KMS-11 (cell line): Measurements from ENCODE around the gene MUL1.

ENCODE experiments used
- H2AFZ ChIP-seq: fragments of 200-600 bp; sonication (generic); 2 replicates; pipeline ENCODE4 v1.6.1; 2016; ENCODE audit warnings: antibody characterized with exemption, mixed run types, low read depth
- H3K27ac ChIP-seq: fragments of 200-600 bp; sonication (generic); 2 replicates; pipeline ENCODE4 v1.6.1; 2016; ENCODE audit warnings: mild to moderate bottlenecking, mixed run types
- H3K27me3 ChIP-seq: fragments of 200-600 bp; sonication (generic); 2 replicates; pipeline ENCODE4 v1.6.1; 2017; ENCODE audit warnings: mild to moderate bottlenecking, low read depth, mixed run types, moderate library complexity; ENCODE audit not compliant: insufficient read depth
- H3K36me3 ChIP-seq: fragments of 200-600 bp; sonication (generic); 2 replicates; pipeline ENCODE4 v1.6.1; 2017; ENCODE audit warnings: mild to moderate bottlenecking, mixed run types; ENCODE audit not compliant: insufficient read depth
- H3K4me1 ChIP-seq: fragments of 200-600 bp; sonication (generic); 2 replicates; pipeline ENCODE4 v1.6.1; 2016; ENCODE audit warnings: mild to moderate bottlenecking, low read depth, mixed run types; ENCODE audit not compliant: poor library complexity, severe bottlenecking
- H3K4me2 ChIP-seq: fragments of 200-600 bp; sonication (generic); 2 replicates; pipeline ENCODE4 v1.7.0; 2016; ENCODE audit warnings: mild to moderate bottlenecking, mixed run types
- H3K4me3 ChIP-seq: fragments of 200-600 bp; sonication (generic); IDR thresholded peaks from 2 replicates; pipeline ENCODE4 v1.6.1; 2017; ENCODE audit warnings: low read depth, low read length, mixed read lengths; ENCODE audit not compliant: insufficient read depth
- H3K79me2 ChIP-seq: fragments of 200-600 bp; sonication (generic); 2 replicates; pipeline ENCODE4 v1.6.1; 2016; ENCODE audit warnings: low read depth, mixed run types; ENCODE audit not compliant: insufficient read depth
- H3K9ac ChIP-seq: fragments of 200-600 bp; sonication (generic); 2 replicates; pipeline ENCODE4 v1.6.1; 2016; ENCODE audit warnings: mild to moderate bottlenecking, mixed run types
- H4K20me1 ChIP-seq: fragments of 200-600 bp; sonication (generic); 2 replicates; pipeline ENCODE4 v1.6.1; 2016; ENCODE audit warnings: mild to moderate bottlenecking, mixed run types; ENCODE audit not compliant: insufficient read depth
- CTCF ChIP-seq: fragments of 200-600 bp; sonication (generic); conservative IDR thresholded peaks from 2 replicates; pipeline ENCODE4 v1.6.1; 2017; ENCODE audit warnings: low read depth, mild to moderate bottlenecking, antibody characterized with exemption, low read length, moderate library complexity, mixed read lengths

The MUL1 gene

GRCh38 chr1:20492751-20493150, 15.2 kb downstream of the MUL1 start:
- Histone ChIP-seq H3K9ac (no peak overlapping the region), H3K4me2 (no peak overlapping the region), H3K36me3 (no peaks in the 10 kb centered on the region), H3K79me2 (no peaks in the 10 kb centered on the region), H3K27me3 (peaks cover 38% of the 10 kb centered on the region; the same call in 1 of the 2 replicates), H4K20me1 (no peaks in the 10 kb centered on the region), H2AFZ (no peak overlapping the region), H3K27ac (no peak overlapping the region), H3K4me3 (no peak overlapping the region), H3K4me1 (no peaks in the 10 kb centered on the region)
- TF ChIP-seq CTCF: no peak

GRCh38 chr1:20491866-20492265, 16.1 kb downstream of the MUL1 start:
- H3K27ac ChIP-seq: no peak overlapping the region
- no peaks in the 10 kb centered on the region for H3K79me2 ChIP-seq
- no peak overlapping the region for H3K4me3 ChIP-seq
- H2AFZ ChIP-seq: no peak overlapping the region
- no peak for TF ChIP-seq CTCF
- no peaks in the 10 kb centered on the region for H3K36me3 ChIP-seq
- no peaks in the 10 kb centered on the region for H4K20me1 ChIP-seq
- no peak overlapping the region for H3K9ac ChIP-seq
- no peaks in the 10 kb centered on the region for H3K4me1 ChIP-seq
- H3K4me2 ChIP-seq: no peak overlapping the region
- H3K27me3 ChIP-seq: peaks cover 46% of the 10 kb centered on the region; the same call in 1 of the 2 replicates

- TF ChIP-seq CTCF: no peak
- Histone ChIP-seq H3K27ac (no peak overlapping the region), H3K4me1 (no peaks in the 10 kb centered on the region), H3K36me3 (no peaks in the 10 kb centered on the region), H3K4me3 (no peak overlapping the region), H4K20me1 (no peaks in the 10 kb centered on the region), H2AFZ (no peak overlapping the region), H3K9ac (no peak overlapping the region), H3K27me3 (peaks cover 53% of the 10 kb centered on the region), H3K79me2 (no peaks in the 10 kb centered on the region), H3K4me2 (no peak overlapping the region)
These were observed 16.8 kb downstream of the MUL1 start for GRCh38 chr1:20491178-20491577.

GRCh38 chr1:20487236-20487590, 20.7 kb downstream of the MUL1 start:
- no peak overlapping the region for H2AFZ ChIP-seq
- no peak overlapping the region for H3K4me3 ChIP-seq
- H3K27me3 ChIP-seq: peaks cover 73% of the 10 kb centered on the region

More at GRCh38 chr1:20487236-20487590, 20.7 kb downstream of the MUL1 start:
- Histone ChIP-seq H4K20me1 (no peaks in the 10 kb centered on the region), H3K4me1 (no peaks in the 10 kb centered on the region), H3K79me2 (no peaks in the 10 kb centered on the region), H3K9ac (no peak overlapping the region), H3K36me3 (no peaks in the 10 kb centered on the region), H3K27ac (no peak overlapping the region), H3K4me2 (no peak overlapping the region)
- TF ChIP-seq CTCF: no peak
